Left colon (tissue), 2 donors: ENCODE data around the gene CES5A. TPM values are rescaled to one million over a fixed set of nuclear protein-coding genes. Genes with fewer than 3 reads are reported as not detected.
A peak's percentile ranks its signal among the peaks of the same experiment; 100 is the strongest.
"Not testable (repeated sequence)": the region's sequence is repeated elsewhere in the genome, so short reads cannot be mapped to it uniquely, and the experiment has no call there.

ENCODE experiments used
- ATAC-seq: fragments of 200-7000 bp; cut with Tn5 transposase; one replicate; pipeline ENCODE4 v1.9.1; 2020; ENCODE audit warnings: mild to moderate bottlenecking, moderate library complexity
- DNase-seq, 2 donors: peaks; one replicate each; pipeline ENCODE4 v3.0.0-alpha.2; 2020
- intact Hi-C, 2 donors: fragments of 100-400 bp; cut with DNase I in 1 of 2; cut with micrococcal nuclease in 1 of 2; formaldehyde crosslinking; loops; one replicate each; pipeline versions ENCODE4 v1.11.2 to v1.14.0; 2022; cut with DNase I, micrococcal nuclease
- total RNA-seq, 2 donors: library from RNA; stranded (reverse); fragmentation: NEBNext Ultra II Directional; extraction: Animal tissue kit (Norgen Biotek cat#: 25700); gene quantifications; one replicate each; pipeline ENCODE4 v1.2.1, GENCODE V29; 2021
- donor health status: DM: no; HTN: no; CAD: no.
- donor health status: DM: yes; HTN: yes; CAD: no.

CES5A gene
- total RNA-seq, 2 donors from 2014 or later: not detected

DNA sequence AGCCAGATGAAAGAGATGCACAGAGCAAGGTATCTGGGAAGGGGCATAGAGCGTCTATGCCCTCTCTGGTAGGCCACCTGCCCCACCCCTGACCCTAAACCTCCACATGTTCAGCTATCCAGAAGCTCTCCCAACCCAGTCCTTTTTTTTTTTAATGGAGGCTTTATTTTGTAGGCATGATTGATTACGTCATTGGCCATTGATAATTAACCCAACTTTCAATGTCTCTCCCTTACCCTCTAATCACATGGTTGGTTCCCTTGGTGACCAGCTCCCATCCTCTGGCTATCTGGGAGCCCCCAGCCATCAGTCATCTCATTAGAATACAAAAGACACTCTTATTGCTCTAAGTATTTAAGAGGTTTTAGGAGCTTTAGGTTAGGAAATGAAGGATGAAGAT is 14.3 kb upstream of the CES5A start:
- DNase-seq (no peak), ATAC-seq (no peak)
- intact Hi-C loops: no loop called here

DNA sequence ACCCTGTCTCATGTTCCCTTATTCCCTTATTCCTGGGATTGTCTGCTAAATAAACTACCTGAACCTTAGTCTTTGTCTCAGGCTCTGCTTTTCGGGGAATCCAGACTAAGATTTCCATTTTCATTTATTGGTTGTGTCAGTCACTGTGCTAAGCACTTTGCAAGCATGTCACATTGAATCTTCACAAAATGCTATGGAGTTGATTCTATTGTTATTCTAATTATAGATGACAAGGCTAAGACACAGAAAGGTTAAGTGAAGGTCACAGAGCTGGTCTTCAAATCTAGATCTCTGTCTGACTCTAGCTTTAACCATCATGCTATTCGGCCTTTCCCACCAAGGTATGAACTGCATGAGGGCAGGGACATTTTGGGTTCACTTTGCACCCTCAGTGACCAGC is 13.4 kb upstream of the CES5A start:
- no peak for DNase-seq

DNA sequence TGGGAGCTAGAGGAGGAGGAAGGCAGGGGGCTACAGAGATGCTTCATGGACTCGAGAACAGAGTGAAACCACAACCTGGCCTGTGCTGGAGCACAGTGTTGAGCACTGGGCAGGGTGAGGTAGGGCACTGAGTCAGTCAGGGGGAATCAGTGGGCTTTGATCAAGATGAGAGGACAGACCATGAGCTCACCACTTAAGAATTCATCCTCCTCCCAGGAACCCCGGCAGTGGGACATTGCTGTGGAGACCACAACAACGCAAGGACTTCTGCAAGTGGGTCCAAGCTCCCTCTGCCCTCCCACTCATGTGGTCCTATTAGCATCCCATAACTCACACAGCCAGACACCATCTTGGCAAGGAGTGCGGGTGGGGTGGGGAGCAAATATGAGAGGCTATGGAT is 1.7 kb upstream of the CES5A start:
- intact Hi-C loops: no loop called here
- DNase-seq (no peak), ATAC-seq (no peak)

More for the DNA sequence above, 13.4 kb upstream of the CES5A start:
- intact Hi-C loops: no loop called here
- ATAC-seq: no peak

DNA sequence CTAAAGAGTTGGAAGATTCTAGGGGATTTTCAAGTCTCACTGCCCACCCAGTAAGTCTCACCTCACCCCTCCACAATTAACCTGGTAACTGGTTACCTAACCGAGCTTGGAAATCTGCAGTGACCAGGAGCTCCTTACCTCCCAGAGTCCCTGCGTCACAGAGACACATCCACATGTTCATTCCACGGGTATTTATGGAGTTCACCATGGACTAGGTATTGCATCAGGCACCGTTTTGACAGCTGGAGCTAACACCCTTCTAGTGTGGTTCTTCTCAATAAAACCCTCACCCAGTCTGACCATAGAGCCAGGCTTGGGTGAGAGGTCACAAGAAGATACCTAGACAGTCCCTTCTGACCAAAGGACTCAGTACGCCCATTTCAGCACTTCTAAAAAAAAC is 2.1 kb downstream of the CES5A start:
- ATAC-seq: no peak
- intact Hi-C loops: no loop called here
- DNase-seq: no peak

DNA sequence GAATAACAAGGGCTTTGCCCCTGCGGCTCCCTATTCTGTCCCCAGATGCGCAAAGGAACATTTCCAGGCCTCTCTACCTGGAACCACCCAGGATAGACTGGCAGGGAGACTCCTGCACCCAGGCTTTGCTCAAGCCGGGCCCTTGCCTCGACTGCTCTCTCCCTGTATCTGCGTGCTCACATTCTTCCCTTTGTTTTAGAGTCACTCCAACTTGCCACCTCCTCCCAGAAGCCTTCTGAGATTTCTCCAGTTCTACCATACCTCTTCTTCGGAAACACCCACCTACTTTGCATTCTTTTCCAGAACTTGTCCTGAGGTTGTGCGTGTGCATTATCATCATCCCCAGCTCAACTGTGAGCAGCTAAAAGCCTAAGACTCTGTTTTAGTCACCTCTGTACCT is 3.0 kb downstream of the CES5A start:
- intact Hi-C loops: no loop called here
- DNase-seq: no peak
- ATAC-seq: no peak

DNA sequence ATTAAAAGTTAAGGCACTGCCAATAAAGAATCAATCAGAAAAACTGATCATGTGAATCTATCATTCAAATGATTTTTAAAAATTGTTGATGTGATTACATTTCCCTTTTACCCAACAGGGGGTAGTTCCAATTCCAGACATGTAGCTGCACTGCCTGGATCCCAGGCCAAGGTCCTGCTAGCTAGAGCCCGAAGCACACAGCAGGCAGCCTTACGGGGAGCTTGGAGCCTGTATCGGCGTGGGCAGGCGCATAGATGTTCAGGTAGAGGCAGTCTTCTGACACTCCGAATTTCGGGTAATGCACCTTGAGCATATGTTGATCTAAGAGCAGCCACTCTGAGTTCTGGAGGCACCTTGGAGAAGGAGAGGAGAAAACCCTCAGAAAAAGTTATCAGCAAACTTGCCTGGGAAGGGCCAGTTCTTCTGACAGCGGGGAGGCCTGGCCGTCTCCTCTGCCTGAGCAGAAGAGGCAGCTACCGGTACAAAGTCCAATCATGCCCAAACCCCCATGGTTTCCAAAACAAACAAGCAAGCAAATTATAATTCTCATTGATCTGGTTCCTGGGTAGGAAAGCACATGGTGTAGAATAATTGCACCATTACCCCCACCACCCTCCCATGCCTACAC is 3.6 kb downstream of the CES5A start:
- intact Hi-C loops: no loop called here
- DNase-seq (no peak), ATAC-seq (no peak)

DNA sequence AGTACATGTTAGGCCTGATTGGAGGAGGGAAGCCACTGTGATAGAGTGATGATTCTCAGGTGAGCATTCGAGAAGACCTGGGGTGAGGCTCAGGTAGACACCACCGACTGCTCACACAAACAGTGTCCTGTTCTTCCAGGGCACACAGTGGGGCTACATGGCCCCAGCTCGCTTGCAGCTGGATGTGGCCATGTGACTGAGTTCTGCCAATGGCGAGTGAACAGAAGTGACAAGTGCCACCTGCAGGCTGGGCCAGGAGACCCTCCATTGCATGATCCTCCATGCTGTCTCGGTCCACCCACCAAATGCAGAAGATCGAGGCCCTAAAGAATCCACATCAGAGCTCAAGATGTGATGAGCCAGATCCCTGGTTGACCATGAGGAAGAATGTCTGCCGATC is 6.2 kb downstream of the CES5A start:
- DNase-seq: no peak
- no peak for ATAC-seq
- intact Hi-C loops: no loop called here

DNA sequence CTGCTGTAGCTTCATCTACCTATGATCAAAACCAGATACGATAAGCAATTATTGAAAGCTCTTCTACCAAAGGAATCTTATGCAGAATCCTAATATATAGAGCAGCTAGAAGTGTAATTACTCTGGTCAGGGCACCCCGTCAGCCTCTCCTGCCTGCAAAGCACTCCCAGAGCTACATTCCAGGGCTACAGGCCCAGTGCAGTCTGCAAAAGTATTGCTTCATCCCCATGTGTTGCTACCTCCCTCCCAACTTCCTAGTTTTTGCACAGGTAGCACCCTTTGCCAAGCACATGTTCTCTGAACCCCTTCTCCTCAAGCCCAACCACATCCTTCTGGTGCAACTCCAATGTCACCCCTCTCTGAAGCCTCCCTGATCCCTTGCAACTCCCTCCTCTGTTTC is 7.0 kb downstream of the CES5A start:
- no peak for ATAC-seq

DNA sequence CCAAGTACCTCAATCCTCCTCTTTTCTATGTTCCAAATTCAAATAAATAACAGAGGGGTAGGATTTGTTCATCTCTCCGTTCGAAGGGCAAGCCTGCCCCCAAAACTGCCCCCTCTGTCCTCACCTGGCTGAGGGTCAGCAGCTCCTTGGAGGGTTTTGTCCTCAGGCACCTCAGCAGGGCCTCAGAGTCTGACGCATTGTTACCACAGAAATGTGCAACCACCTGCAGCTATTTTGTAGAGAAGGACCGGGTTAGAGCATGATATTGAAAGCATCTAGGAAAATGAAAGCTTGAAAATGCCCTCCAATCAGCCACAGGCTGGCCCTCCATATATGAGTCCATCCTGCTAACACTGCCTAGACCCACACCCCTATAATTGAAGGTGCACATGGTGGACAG is 13.9 kb downstream of the CES5A start:
- DNase-seq (no peak), ATAC-seq (no peak)
- intact Hi-C loops: no loop called here

More for the DNA sequence above, 7.0 kb downstream of the CES5A start:
- no peak for DNase-seq
- intact Hi-C loops: no loop called here

DNA sequence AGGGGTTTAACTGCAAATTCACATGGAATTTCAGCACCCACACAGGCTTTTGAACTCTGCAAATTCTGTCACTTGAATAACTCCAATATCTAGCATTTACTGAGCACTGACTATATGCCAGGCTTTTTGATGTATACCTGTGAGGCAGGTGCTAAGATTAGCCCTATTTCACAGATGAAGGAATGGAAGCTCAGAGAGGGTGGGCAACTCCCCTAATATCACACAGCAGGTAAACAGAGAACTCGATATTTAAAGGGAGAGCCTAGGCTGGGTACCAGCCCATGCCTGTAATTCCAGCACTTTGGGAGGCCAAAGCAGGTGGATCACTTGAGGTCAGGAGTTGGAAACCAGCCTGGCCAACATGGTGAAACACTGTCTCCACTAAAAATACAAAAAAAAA is 17.5 kb downstream of the CES5A start:
- intact Hi-C loops, DNase-seq, ATAC-seq: not testable (repeated sequence)

DNA sequence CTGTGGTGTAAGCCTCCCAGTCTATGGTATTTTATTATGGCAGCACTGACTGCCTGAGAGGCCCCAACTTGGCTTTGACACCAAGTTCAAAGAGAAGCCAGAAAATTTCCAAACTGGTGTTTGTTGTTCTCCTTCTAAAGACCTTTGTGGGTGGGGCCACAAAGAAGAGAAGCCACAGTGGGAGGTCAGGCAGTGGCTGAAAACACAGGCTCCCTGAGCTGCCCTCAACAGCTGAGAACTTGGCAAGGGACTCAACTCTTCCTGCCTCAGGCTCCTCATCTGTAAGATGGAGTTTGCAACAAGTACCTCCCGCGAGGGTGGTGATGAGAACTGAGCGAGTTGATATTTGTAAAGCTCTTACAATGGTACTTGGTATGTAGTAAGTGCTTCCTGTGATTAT is 18.2 kb downstream of the CES5A start:
- intact Hi-C loops: no loop called here
- ATAC-seq: no peak
- DNase-seq: no peak

DNA sequence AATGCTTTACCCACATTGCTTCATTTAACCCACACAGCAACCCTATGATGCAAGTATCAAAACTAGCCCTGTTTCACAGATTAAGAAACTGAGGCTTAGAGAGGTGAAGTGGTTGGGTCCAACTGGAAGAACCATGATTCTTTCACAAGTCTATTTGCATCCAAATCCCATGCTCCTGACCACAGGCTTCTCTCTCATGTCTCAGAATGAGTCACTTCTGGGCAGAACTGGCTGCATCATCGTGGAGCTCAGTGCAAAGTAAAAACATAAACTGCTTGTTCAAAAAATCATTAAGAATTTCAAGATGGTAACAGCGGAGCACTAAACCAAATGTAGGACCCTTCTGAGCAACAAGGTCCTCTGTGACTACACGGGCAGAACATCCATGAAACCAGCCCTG is 22.1 kb downstream of the CES5A start:
- DNase-seq (no peak), ATAC-seq (no peak)
- intact Hi-C loops: no loop called here

DNA sequence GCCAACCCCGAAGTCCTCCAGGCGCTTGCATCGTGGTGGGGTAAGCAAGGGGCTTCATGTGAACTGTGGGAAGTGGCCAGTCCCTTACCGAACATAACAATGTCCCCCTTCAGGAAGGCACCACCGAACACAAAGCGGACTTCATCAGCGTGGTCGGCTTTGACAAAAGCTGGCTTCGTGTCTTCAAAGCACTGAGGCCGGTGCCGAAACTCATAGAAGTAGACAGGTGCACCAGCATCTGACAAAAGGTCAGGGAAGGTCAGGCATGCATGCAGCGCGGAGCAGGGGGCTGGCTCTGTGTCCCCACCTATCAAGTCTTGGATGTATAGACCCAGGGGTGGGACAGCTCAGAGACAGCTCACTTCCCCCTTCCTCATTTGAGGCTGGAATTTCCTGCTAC is 25.6 kb downstream of the CES5A start:
- no peak for DNase-seq
- no peak for ATAC-seq
- intact Hi-C loops: loop anchor here in 1 of 2 donors (10.0 kb wide), 1 partner anchor 375 kb away; the partner anchor contains the start of gene MMP2

DNA sequence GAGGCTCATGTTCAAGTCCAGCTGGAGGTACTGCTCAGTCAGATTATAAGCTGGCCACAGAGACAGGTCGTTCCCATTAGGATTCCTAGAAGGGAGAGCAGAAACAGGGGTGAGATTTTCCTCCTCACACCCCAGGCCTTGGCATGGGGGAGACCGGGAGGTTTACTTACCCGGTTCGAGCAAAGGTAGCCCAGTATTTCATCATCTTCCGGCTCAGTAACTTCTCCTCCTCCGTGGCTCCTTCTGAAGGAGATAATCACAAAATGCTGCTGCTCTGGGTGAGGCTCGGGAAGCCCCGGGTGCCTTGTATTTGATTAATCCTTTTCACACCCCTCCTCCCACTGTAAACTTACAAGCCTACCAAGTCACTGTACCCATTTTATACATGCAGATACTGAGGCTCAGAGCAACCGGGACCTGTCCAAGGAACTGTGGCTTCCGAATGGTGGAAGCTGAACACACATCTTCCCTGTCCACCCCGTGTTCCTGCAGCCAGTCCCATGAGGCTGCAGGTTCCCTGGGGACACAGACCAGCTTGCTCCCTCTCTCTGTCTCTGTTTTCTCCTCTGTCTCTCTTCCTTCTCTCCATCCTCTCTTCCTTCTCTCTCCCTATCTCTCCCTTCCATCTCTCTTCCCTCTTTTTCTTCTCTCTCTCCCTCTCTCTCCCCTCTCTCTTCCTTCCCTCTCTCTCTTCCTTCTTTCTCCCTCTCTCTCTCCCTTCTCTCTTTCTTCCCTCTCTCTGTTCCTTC is 28.4 kb downstream of the CES5A start:
- no peak for DNase-seq
- no peak for ATAC-seq
- intact Hi-C loops: loop anchor here in 1 of 2 donors (10.0 kb wide), 1 partner anchor 372 kb away; the partner anchor contains the start of gene MMP2

DNA sequence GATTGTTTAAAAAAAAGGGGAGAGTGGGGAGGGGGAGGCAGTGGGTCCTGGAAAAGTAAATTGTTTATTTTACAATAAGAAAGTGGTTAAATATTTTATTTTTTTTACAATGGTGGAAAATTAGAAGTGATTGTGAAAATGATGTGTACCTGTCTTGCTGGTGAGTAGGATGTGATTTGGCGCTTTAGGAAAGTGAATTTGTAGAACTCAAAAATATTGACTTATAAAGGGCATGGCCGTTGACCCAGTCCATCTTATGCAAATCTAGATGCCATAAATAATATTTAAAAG is 32.1 kb downstream of the CES5A start:
- intact Hi-C loops: loop anchor here (5.0 to 10.0 kb wide), 2 partner anchors 131 to 368 kb away; partner anchors contain the start of gene MMP2 (in 1 of the 2)
- ATAC-seq (no peak), DNase-seq (no peak)

DNA sequence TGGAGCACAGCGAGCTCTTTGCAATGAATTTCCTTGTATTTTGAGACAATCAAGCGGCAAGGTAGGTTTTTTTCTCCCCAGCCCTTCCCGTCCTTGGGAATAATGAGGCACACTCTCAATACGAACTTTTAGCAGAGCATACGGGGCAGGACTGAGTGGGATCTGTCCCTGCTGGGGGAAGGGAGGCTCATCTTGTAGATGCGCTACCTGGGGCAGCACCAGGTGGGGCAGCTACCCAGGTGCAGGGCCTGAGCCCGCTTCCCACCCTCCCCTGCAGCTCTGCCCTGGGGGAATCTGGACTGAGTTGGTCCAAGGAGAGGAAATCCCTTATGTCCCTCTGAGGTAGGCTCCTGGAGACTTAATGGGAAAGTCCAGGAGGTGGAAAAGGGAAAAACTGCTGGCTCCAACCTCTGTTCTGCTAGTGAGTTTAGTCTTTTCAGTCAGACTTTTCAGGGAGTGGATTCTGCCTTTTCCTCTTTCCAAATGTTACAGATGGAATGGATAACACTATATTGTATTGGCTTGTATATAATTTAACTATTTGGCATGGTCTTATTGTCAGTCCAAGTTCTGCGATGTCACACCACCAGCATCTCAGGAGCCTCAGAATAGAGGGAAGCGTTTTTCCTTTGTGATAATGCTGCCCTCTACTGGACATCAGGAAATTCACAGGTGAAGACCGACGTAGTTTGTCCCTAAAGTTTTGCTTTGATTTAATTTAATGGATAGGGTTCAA is 32.6 kb downstream of the CES5A start:
- intact Hi-C loops: loop anchor here (5.0 to 10.0 kb wide), 2 partner anchors 130 to 368 kb away; partner anchors contain the start of gene MMP2 (in 1 of the 2)
- ATAC-seq (peak; percentile 45), DNase-seq (no peak)

DNA sequence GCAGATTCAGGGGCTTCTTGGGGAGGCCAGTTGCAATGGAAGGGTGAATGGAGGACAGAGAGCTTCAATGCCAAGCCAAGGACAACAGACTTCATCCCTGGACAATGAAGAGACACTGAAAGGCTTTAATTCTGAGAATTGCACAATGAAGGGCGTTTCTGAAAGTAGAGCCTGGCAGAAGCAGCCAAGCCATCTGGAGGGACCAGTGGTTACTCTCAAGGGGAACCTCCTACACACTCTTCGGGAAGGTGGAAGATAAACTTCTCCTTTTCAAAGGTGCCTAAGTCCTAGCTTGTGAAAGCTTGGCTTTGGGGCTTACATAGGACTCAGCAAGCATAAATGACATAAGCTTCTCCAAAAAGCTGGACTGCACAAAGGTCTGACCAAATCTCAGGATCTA is 36.1 kb downstream of the CES5A start:
- intact Hi-C loops: no loop called here
- ATAC-seq: no peak

DNA sequence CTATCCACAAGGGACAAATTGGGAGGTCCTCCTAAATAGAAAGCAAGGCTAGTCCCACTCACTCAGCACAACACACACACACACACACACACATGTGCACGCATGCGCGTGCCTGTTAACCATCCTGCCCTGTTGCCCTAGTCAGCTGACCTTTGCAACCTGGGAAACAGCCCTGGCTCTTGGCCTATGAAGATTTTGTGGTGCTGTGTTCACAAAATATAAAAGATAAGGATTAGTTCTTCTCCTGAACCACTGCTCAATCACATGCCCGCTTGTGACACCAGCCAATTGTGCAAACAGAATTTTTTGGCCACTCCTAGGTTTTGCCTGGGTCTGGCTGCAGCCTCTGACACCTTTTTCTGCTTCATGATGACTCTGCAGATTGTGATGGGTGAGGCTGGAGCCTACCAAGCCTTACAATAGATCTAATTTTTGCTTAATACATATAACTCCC is 39.0 kb downstream of the CES5A start:
- intact Hi-C loops: no loop called here
- DNase-seq (no peak), ATAC-seq (no peak)

More for the DNA sequence above, 36.1 kb downstream of the CES5A start:
- no peak for DNase-seq

DNA sequence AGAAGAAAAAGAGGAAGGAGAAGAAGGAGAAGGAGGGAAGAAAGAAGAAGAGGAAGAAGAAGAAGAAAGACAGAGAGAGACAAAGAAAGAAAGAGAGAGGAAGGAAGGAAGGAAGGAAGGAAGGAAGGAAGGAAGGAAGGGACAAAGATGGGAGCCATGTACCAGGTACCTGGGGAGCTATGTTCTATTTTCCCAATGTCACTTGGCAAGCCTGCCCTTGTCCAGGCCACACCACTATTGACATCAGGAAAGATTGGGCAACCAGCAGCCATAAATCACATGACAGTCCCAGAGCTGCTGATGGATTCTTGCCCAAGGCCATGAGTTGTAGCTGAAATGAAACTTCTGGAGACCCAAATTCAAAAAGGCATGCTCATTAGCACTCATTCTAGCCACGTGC is 39.6 kb downstream of the CES5A start:
- peak in 1 of 2 donors; percentile 15 for DNase-seq
- no peak for ATAC-seq

DNA sequence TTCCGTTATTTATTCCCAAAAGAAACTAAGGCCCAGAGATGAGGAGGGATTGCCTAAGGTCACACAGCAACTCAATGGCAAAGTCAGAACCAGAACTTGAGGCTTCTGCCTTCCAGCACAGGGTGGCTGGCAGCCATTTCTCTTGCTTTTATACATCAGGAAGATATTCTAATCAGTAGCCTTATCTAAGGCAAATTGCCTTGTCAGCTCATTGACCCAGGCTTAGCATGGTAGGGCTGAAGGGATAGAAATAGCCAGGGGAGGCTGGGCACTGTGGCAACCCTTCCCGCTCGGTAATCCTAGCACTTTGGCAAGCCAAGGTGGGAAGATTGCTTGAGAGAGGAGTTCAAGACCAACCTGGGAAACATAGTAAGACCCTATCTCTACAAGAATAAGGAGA is 40.0 kb downstream of the CES5A start:
- intact Hi-C loops: not testable (repeated sequence)

More for the DNA sequence above, 39.6 kb downstream of the CES5A start:
- intact Hi-C loops: no loop called here

More for the DNA sequence above, 40.0 kb downstream of the CES5A start:
- not testable (repeated sequence) for ATAC-seq, DNase-seq
